Epidermal melanocyte (primary cell): ENCODE data around the gene OLFML2A.

ENCODE experiments used
- DNase-seq: peaks from one replicate; pipeline ENCODE4 v3.0.0; 2011; ENCODE audit warnings: low spot score; ENCODE audit not compliant: insufficient read length

The OLFML2A gene

DNA sequence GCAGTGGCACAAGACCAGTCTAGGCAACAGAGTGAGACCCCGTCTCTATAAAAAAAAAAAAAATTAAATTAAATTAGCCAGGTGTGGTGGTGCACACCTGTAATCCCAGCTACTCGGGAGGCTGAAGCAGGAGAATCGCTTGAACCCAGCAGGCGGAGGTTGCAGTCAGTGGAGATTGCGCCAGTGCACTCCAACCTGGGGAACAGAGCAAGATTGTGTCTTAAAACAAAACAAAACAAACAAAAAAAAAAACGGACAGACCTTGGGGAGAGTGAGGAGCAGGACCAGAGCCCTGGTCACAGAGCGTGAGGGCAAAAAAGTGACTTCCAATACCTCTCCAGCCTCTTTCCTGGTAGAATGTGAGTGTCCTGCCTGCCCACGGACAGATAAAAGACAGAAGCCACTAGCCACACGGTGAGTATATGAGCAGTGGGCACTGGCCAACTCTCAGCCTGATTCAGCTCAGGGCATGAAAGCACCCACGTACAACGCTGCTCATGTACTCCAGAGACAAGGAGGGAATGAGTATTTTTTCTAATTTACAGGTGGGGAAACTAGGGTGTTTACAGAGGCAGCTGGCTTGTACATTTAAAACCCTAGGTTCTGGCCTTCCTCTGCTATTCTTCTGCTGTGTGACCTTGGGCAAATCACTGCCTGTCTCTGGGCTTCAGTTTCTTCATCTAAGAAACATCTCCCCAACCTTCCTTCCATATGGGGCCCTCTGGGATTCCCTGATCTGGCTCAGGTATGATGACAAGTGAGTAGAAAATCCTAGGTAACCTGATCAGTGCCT lies 1.8 kb downstream of the OLFML2A start:
- peak; percentile 13 for DNase-seq

DNA sequence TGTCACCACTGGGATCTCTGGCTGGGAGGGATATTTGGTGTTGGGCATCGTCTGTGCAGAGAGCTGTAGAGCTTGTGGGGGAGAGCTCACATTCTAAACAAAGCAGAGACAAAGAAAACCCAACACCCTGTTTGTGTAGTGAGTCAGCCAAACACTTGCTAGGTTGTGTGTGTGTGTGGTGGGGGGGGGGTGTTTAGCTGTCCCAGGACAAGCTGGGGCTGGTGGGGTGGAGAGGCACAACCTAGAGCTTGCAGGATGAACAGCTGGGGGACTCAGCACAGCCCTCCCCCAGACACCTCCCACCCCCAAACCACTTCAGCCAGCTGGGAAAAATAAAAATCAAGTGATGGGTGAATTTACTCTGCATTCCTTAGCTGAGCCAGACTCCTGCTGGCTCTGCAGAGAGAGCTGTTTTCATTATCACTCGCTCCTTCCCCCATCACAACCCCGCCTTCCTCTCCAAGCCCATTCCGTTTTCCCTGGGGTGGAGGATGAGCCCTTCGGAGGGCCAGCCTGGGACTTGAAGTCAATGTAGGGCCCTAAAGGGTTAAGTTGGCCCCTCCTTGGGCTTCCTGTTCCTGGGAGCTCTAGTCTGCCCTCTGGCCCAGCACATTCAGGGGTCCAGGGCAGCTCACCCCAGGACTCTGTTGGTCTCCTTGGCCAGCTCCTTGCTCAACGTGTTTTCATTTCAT lies 2.6 kb downstream of the OLFML2A start:
- DNase-seq, result peak; percentile 52

DNA sequence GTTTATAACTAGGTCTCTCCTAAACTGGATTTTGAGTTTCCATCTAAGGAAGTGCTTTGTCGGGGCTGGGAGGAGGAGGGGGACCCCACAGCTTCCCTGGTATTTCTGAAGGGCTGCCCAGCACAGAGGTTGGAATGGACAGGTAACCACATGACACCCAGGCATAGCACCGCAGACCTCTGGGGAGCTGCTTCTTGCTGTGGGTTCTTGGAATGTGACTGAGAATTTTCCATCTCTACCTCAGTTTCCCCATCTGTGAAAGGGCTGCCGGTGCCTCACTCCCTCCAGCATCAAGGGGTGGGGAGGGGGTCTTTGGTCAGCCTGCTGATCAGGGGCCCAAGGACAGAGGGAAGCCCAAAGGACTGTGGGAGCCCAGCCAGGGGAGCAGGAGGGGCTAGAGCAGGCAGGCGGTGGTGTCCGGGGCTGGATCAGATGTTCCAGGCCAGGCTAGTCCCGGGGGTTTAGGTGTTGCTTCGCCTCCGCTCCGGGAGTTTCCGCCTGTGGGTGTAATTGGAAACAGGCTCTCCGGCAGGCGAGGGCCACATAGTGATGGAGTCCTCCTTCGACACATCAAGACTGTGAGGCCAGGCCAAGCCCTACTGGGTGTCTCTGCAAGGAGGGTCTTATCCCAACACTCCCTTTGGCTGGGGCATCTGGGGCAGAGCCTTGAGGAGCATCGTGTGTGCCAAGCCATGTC lies 3.3 kb downstream of the OLFML2A start:
- peak; percentile 3 for DNase-seq

GRCh38 chr9:124780757-124781151 lies 3.8 kb downstream of the OLFML2A start:
- peak; percentile 13 for DNase-seq

DNA sequence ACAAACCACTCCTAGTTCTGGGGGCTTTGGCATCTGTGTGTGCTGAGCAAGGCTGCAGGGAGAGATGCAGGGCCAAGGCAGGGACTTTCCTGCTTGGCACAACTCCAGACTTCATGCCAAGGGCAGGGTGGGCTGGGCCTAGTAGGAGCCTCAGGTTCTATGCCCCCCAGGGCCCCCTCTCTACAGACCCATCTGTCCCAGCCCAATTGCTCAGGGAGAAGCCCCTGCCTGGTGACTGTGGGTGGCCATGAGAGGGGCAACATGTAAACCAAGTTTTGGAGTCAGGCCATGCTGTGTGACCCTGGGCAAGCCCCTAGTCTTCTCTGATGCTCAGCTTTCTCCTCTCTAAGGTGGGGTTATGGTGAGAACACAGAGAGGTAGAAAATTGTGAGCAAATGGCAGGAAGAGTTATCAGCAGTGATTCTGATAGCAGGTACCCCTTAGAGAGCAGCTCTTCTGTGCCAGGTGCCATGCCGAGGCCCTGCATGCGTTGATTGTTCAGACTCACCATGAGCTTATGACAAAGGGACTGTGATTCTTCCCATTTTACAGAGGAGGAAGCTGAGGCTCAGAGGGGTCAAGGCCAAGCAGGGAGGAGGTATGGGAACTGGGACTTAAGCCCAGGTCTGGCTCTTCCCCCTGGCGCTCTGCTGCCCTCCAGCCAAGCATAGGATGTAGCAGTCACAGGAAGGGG lies 5.2 kb downstream of the OLFML2A start:
- DNase-seq, result peak; percentile 12

- DNase-seq, result no peak
Measured at GRCh38 chr9:124782661-124783574, 6.0 kb downstream of the OLFML2A start.

GRCh38 chr9:124783830-124784229 lies 6.9 kb downstream of the OLFML2A start:
- no peak for DNase-seq

DNA sequence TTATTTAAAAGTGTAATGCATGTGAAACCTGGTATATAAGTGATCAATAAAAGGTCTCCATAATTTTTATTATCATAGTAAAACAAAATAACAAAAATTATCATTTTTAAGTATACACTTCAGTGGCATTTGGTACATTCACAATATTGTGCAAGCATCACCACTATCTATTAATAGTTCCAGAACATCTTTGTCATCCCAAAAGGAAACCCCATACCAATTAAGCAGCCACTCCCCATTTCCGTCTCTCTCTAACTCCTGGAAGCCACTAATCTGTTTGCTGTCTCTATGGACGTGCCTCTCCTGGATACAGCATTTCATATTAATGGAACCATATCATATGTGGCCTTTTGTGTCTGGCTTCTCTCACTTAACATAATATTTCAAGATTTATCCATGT lies 7.6 kb downstream of the OLFML2A start:
- no peak for DNase-seq

DNA sequence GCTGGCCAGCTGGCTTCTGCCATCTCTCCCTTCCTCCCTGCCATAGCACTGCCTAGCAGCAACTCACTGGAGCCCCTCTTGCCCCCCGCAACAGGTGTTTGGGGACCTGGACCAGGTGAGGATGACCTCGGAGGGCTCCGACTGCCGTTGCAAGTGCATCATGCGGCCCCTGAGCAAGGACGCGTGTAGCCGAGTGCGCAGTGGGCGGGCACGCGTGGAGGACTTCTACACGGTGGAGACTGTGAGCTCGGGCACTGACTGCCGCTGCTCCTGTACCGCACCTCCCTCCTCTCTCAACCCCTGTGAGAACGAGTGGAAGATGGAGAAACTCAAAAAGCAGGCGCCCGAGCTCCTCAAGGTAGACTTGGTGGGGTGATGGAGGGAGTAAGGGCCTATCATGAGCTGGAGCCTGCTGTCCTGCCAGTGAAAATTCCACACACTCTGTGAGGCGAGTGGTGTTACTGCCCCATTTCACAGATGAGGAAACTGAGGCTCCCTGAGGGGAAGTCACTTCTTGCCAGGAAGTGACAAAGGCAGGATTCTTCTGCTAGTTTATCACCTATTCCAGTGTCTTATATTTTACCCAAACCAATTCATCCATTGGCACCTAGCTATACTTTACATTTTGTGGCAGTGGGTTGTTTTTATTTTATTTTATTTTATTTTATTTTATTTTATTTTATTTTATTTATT lies 10.1 kb downstream of the OLFML2A start:
- no peak for DNase-seq

DNA sequence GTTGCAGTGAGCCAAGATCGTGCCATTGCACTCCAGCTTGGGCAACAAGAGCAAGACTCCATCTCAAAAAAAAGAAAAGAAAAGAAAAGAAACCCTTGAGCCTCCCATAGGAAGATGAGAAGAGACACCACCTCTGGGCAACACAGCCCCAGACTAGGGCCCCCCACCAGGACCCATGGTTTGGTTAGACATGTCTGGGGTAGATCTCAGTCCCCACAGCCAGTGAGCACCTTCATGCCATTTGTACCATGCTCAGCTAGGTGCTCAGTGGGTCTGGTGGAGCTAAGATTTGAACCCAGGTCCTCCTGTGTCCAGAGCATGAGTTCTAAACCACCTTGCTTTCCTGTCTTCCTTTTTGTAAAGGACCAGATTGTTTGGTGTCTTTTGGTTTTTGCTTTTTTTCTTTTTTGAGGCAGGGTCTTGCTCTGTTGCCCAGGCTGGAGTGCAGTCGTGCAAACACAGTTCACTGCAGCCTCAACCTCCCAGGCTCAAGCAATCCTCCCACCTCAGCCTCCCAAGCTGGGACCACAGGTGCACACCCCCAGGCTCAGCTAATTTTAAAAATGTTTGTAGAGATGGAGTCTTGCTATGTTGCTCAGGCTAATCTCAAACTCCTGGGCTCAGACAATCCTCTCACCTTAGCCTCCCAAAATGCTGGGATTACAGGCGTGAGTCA lies 11.7 kb downstream of the OLFML2A start:
- no peak for DNase-seq

DNA sequence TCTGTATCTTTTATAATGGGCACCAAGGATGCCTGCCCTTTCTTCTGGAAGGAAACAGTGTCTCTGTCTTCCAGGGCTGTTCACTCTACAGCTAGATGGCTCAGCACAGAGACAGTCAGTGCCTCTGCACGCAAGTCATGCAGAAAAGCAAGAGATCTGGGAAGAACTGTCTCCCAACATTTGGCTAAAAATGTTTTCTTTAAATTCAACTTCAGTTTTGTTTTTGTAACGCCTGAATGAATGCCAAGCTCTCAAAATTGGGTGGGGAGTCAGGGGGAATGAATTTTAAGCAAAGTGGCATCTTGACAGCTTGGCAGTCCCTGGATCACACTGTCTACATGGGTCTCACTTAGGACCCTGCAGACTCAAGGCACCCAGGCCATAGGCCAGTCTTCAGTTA lies 12.6 kb downstream of the OLFML2A start:
- DNase-seq, result no peak

DNA sequence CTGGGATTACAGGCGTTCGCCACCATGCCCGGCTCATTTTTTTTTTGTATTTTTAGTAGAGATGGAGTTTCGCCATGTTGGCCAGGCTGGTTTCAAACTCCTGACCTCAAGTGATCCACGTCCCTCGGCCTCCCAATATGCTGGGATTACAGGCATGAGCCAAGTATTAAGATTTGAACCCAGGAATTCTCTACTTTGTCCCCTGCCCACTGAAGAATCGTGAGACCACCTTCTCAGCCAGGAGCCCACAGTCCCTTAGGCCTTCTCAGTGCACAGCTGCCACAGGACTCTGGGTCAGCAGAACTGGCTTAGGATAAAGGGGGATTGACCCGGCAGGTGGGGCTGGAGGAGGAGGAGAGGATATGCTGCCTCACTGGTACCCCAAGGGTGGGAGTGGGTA lies 13.4 kb downstream of the OLFML2A start:
- DNase-seq, result no peak

DNA sequence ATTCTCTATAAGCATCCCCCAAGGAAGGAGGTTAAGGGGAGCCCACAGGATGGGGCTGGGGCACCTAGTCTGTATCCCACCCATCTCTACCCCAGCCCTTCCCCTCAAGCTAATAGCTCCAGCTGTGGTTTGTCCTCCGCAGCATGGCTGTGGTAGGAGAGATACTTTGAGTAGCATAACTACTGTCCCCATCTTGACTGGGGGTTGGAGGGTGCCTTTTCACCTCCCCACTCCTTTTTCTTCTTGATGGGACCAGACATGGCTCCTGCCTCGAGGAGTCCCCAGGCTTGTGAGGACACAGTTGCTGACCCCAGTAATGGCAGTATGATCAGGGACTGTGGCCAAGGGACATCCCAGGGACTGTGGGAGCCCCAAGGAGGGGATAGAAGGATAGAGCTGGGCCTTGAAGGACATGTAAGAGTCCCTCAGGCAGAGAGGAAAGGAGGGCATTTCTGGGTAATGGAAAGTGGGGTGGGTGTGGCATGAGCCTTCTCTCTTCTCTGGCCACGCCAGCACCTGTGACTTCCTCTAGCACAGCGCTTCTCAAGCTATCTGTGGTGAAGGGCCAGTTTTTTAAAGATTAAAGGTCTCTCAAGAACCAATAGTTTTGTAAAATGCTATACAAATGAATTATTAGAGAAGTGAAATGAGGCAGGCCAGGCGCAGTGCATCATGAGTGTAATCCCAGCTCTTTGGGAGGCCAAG lies 14.0 kb downstream of the OLFML2A start:
- DNase-seq, result peak; percentile 7

GRCh38 chr9:124792257-124793014 lies 15.5 kb downstream of the OLFML2A start:
- DNase-seq, result no peak

GRCh38 chr9:124793015-124793541 lies 16.1 kb downstream of the OLFML2A start:
- DNase-seq, result peak; percentile 46

- DNase-seq, result no peak
Measured at GRCh38 chr9:124794902-124795491, 18.1 kb downstream of the OLFML2A start.

GRCh38 chr9:124795881-124796431 lies 19.0 kb downstream of the OLFML2A start:
- DNase-seq, result no peak
